ENCODE measurements around the gene PSME2. TPM values are rescaled to one million over a fixed set of nuclear protein-coding genes. Genes with fewer than 3 reads are reported as not detected.

Gene PSME2
- total and polyA plus RNA-seq, 2 of the 13 experiments (the other 11 are each of a cell fraction or from before 2014, with no cell fraction given): 332 to 716 TPM

DNA sequence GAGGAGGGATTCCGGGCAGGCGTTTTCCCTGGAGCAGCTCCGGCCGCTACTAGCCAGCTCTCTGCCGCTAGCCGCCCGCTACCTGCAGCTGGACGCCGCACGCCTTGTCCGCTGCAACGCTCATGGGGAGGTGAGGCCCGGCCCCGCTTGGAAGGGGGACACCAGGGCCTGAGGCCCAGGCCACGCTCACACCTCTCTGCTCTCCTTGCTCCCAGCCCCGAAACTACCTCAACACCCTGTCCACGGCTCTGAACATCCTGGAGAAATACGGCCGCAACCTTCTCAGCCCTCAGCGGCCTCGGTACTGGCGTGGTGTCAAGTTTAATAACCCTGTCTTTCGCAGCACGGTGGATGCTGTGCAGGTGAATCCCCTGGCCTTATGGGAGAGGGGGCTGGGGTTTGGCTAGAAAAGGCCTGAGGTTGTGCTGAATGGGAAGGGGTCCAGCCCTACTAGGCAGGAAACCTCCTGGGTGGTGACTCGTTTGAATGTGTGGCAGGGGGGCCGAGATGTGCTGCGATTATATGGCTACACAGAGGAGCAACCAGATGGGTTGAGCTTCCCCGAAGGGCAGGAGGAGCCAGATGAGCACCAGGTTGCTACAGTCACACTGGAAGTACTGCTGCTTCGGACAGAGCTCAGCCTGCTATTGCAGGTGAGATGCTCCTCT lies 1.5 kb upstream of the PSME2 start (continued):
- TF ChIP-seq, protein P1, sequence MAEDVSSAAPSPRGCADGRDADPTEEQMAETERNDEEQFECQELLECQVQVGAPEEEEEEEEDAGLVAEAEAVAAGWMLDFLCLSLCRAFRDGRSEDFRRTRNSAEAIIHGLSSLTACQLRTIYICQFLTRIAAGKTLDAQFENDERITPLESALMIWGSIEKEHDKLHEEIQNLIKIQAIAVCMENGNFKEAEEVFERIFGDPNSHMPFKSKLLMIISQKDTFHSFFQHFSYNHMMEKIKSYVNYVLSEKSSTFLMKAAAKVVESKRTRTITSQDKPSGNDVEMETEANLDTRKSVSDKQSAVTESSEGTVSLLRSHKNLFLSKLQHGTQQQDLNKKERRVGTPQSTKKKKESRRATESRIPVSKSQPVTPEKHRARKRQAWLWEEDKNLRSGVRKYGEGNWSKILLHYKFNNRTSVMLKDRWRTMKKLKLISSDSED (CRISPR knock-in tag; IDR thresholded peaks at IDR 0.05): no peak
- TF ChIP-seq MAZ (IDR thresholded peaks at IDR 0.05; ENCODE audit: borderline replicate concordance, low read depth, low read length) (no peak), MAZ (CRISPR knock-in tag; IDR thresholded peaks at IDR 0.05; ENCODE audit: low read depth) (no peak), ZNF724P (CRISPR knock-in tag; IDR thresholded peaks at IDR 0.05; ENCODE audit: borderline replicate concordance) (peak; percentile 34; the same call in 1 of the 2 replicates), ZNF383 (CRISPR knock-in tag; IDR thresholded peaks at IDR 0.05; ENCODE audit: borderline replicate concordance) (no peak), REPIN1 (CRISPR knock-in tag; IDR thresholded peaks at IDR 0.05; ENCODE audit: borderline replicate concordance, low read depth) (no peak; the same call in 1 of the 2 replicates), TRIM24 (CRISPR knock-in tag; IDR thresholded peaks at IDR 0.05) (no peak), NFKBIZ (CRISPR knock-in tag; IDR thresholded peaks at IDR 0.05) (no peak; the same call in 1 of the 2 replicates), ZFAT (CRISPR knock-in tag; conservative IDR thresholded peaks at IDR 0.05) (no peak), MEF2D (CRISPR knock-in tag; IDR thresholded peaks at IDR 0.05) (peak; percentile 79), ZNF562 (CRISPR knock-in tag; IDR thresholded peaks at IDR 0.05; ENCODE audit: borderline replicate concordance) (no peak), HOXA7 (CRISPR knock-in tag; IDR thresholded peaks at IDR 0.05) (no peak), CREB1 (IDR thresholded peaks at IDR 0.05) (no peak), CREB1 (CRISPR knock-in tag; IDR thresholded peaks at IDR 0.05) (no peak), SOX5 (CRISPR knock-in tag; IDR thresholded peaks at IDR 0.05; ENCODE audit: borderline replicate concordance) (no peak; the same call in 1 of the 2 replicates), TAF15 (IDR thresholded peaks at IDR 0.05; ENCODE audit: low read depth, low read length, poor library complexity, severe bottlenecking) (peak; percentile 8), ZNF839 (CRISPR knock-in tag; IDR thresholded peaks at IDR 0.05; ENCODE audit: borderline replicate concordance) (peak; percentile 69)
- TF ChIP-seq, protein P2, sequence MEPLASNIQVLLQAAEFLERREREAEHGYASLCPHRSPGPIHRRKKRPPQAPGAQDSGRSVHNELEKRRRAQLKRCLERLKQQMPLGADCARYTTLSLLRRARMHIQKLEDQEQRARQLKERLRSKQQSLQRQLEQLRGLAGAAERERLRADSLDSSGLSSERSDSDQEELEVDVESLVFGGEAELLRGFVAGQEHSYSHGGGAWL (CRISPR knock-in tag; IDR thresholded peaks at IDR 0.05): 0 out of 2 replicates have a peak, but pooled peaks have one; percentile 32
- TF ChIP-seq, protein P3, sequence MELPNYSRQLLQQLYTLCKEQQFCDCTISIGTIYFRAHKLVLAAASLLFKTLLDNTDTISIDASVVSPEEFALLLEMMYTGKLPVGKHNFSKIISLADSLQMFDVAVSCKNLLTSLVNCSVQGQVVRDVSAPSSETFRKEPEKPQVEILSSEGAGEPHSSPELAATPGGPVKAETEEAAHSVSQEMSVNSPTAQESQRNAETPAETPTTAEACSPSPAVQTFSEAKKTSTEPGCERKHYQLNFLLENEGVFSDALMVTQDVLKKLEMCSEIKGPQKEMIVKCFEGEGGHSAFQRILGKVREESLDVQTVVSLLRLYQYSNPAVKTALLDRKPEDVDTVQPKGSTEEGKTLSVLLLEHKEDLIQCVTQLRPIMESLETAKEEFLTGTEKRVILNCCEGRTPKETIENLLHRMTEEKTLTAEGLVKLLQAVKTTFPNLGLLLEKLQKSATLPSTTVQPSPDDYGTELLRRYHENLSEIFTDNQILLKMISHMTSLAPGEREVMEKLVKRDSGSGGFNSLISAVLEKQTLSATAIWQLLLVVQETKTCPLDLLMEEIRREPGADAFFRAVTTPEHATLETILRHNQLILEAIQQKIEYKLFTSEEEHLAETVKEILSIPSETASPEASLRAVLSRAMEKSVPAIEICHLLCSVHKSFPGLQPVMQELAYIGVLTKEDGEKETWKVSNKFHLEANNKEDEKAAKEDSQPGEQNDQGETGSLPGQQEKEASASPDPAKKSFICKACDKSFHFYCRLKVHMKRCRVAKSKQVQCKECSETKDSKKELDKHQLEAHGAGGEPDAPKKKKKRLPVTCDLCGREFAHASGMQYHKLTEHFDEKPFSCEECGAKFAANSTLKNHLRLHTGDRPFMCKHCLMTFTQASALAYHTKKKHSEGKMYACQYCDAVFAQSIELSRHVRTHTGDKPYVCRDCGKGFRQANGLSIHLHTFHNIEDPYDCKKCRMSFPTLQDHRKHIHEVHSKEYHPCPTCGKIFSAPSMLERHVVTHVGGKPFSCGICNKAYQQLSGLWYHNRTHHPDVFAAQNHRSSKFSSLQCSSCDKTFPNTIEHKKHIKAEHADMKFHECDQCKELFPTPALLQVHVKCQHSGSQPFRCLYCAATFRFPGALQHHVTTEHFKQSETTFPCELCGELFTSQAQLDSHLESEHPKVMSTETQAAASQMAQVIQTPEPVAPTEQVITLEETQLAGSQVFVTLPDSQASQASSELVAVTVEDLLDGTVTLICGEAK (IDR thresholded peaks at IDR 0.05): no peak
- TF ChIP-seq, protein P3 (CRISPR knock-in tag; IDR thresholded peaks at IDR 0.05): no peak
